ENCODE results near the gene ERVMER34-1. TPM values are rescaled to one million over a fixed set of nuclear protein-coding genes. Genes with fewer than 3 reads are reported as not detected.

Gene ERVMER34-1
- total RNA-seq, 1 experiment from 2014 or later, result 0.67 TPM

DNA sequence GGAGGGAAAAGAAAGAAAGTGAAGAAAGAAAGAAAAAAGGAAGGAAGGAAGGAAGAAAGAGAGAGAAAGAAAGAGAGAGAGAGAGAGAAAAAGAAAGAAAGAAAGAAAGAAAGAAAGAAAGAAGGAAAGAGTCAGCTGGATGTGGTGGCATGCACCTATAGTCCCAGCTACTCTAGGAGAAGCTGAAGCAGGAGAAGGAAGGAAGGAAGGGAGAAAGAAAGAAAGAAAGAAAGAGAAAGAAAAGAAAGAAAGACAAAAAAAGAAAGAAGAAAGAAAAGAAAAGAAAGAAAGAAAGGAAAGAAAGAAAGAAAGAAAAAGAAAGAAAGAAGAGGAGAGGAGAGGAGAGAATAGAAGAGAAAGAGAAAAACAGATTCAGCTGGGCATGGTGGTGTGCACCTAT is 44.3 kb upstream of the ERVMER34-1 start:
- no peaks in the 10 kb centered on the region for H3K9me3 ChIP-seq (ENCODE audit: control insufficient read depth, insufficient read depth, low read depth, low read length)
- ChIA-PET CTCF (no interaction called here), POLR2A (no interaction called here)
- H3K27me3 ChIP-seq (ENCODE audit: control insufficient read depth, insufficient read depth, low read length), result no peaks in the 10 kb centered on the region; the same call in 1 of the 2 replicates
- intact Hi-C loops (cut with micrococcal nuclease; ENCODE audit: unreplicated experiment), result no loop called here
- in situ Hi-C loops (cut with HindIII; ENCODE audit: low pct_unique_long_range_greater_than_20kb, low sequenced_read_pairs), result no loop called here
- TF ChIP-seq, protein P1, sequence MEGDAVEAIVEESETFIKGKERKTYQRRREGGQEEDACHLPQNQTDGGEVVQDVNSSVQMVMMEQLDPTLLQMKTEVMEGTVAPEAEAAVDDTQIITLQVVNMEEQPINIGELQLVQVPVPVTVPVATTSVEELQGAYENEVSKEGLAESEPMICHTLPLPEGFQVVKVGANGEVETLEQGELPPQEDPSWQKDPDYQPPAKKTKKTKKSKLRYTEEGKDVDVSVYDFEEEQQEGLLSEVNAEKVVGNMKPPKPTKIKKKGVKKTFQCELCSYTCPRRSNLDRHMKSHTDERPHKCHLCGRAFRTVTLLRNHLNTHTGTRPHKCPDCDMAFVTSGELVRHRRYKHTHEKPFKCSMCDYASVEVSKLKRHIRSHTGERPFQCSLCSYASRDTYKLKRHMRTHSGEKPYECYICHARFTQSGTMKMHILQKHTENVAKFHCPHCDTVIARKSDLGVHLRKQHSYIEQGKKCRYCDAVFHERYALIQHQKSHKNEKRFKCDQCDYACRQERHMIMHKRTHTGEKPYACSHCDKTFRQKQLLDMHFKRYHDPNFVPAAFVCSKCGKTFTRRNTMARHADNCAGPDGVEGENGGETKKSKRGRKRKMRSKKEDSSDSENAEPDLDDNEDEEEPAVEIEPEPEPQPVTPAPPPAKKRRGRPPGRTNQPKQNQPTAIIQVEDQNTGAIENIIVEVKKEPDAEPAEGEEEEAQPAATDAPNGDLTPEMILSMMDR (IDR thresholded peaks at IDR 0.05), result no peak
- TF ChIP-seq SIN3A (IDR thresholded peaks at IDR 0.05; ENCODE audit: borderline replicate concordance, insufficient read depth, low read depth, low read length) (no peak), POLR2AphosphoS5 (IDR thresholded peaks at IDR 0.05; ENCODE audit: low read depth, low read length) (no peak)
- TF ChIP-seq, protein P2, sequence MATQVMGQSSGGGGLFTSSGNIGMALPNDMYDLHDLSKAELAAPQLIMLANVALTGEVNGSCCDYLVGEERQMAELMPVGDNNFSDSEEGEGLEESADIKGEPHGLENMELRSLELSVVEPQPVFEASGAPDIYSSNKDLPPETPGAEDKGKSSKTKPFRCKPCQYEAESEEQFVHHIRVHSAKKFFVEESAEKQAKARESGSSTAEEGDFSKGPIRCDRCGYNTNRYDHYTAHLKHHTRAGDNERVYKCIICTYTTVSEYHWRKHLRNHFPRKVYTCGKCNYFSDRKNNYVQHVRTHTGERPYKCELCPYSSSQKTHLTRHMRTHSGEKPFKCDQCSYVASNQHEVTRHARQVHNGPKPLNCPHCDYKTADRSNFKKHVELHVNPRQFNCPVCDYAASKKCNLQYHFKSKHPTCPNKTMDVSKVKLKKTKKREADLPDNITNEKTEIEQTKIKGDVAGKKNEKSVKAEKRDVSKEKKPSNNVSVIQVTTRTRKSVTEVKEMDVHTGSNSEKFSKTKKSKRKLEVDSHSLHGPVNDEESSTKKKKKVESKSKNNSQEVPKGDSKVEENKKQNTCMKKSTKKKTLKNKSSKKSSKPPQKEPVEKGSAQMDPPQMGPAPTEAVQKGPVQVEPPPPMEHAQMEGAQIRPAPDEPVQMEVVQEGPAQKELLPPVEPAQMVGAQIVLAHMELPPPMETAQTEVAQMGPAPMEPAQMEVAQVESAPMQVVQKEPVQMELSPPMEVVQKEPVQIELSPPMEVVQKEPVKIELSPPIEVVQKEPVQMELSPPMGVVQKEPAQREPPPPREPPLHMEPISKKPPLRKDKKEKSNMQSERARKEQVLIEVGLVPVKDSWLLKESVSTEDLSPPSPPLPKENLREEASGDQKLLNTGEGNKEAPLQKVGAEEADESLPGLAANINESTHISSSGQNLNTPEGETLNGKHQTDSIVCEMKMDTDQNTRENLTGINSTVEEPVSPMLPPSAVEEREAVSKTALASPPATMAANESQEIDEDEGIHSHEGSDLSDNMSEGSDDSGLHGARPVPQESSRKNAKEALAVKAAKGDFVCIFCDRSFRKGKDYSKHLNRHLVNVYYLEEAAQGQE (IDR thresholded peaks at IDR 0.05; ENCODE audit: insufficient read depth in 1 of 2, low read depth in 2 of 2, low read length in 1 of 2), result no peak
- BruUV-seq (replicated peaks), result no TSS peak
- DNase-seq (ENCODE audit: low read depth, low spot score) (no peak), ATAC-seq (no peak)
- H3K4me1 ChIP-seq (ENCODE audit: control insufficient read depth, insufficient read depth, low read length), result no peaks in the 10 kb centered on the region
- no peak overlapping the region for H3K4me3 ChIP-seq (ENCODE audit: low read depth in 2 of 2, low read length in 2 of 2)
- H3K27ac ChIP-seq (ENCODE audit: low read length), result no peak overlapping the region
- no peaks in the 10 kb centered on the region for H3K36me3 ChIP-seq (ENCODE audit: control insufficient read depth, insufficient read depth, low read length)

DNA sequence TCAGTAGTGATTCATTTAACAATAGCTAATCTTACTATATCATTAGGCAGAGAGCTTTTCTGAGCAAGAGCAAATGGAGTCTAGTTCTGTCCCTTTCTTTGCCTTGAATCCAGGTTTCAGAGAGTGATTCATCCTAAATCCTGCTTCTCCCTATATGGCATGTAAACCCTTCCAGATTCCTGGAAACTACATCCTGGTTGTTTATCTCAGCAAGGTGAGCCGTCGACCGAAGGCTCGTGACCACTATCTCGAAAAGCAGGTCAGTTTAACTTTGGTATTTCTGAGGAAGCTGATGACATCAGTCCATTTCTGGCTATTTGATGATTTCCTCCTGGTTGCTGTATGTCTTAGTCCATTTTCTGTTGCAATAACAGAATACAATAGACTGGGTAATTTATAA is 40.7 kb upstream of the ERVMER34-1 start:
- in situ Hi-C loops (cut with HindIII; ENCODE audit: low pct_unique_long_range_greater_than_20kb, low sequenced_read_pairs), result no loop called here
- Histone ChIP-seq H3K4me1 (ENCODE audit: control insufficient read depth, insufficient read depth, low read length) (no peaks in the 10 kb centered on the region), H3K9me3 (ENCODE audit: control insufficient read depth, insufficient read depth, low read depth, low read length) (no peaks in the 10 kb centered on the region), H3K27ac (ENCODE audit: low read length) (no peak overlapping the region), H3K36me3 (ENCODE audit: control insufficient read depth, insufficient read depth, low read length) (no peaks in the 10 kb centered on the region), H3K4me3 (ENCODE audit: low read depth in 2 of 2, low read length in 2 of 2) (no peak overlapping the region), H3K27me3 (ENCODE audit: control insufficient read depth, insufficient read depth, low read length) (no peaks in the 10 kb centered on the region)
- DNase-seq (ENCODE audit: low read depth, low spot score) (no peak), ATAC-seq (no peak)
- TF ChIP-seq POLR2AphosphoS5 (IDR thresholded peaks at IDR 0.05; ENCODE audit: low read depth, low read length) (no peak), SIN3A (IDR thresholded peaks at IDR 0.05; ENCODE audit: borderline replicate concordance, insufficient read depth, low read depth, low read length) (no peak), TCF7L2 (IDR thresholded peaks at IDR 0.05; ENCODE audit: low read depth, low read length) (no peak)
- TF ChIP-seq, protein P1 (IDR thresholded peaks at IDR 0.05), result no peak
- TF ChIP-seq, protein P2 (IDR thresholded peaks at IDR 0.05; ENCODE audit: insufficient read depth in 1 of 2, low read depth in 2 of 2, low read length in 1 of 2), result no peak
- no TSS peak for BruUV-seq (replicated peaks)
- intact Hi-C loops (cut with micrococcal nuclease; ENCODE audit: unreplicated experiment), result no loop called here
- POLR2A ChIA-PET, result no interaction called here
- CTCF ChIA-PET, result no interaction called here

All from Panc1 (cell line).